SK-N-SH treated with all-trans-retinoic acid at 6 μM for 48 hours (cell line): ENCODE measurements around the gene EVI5.
"Not testable (repeated sequence)": the region's sequence is repeated elsewhere in the genome, so short reads cannot be mapped to it uniquely, and the experiment has no call there.

Experiments
- ATAC-seq: fragments of 200-7000 bp; cut with Tn5 transposase; 3 replicates; pipeline ENCODE4 v1.9.1; 2020; ENCODE audit warnings: mild to moderate bottlenecking, moderate library complexity
- ARNTL ChIP-seq: fragments of 450-650 bp; formaldehyde crosslinking; IDR thresholded peaks from 2 replicates; pipeline ENCODE4 v1.5.0; 2020; ENCODE audit warnings: low read depth, mild to moderate bottlenecking, moderate library complexity, borderline replicate concordance
- BACH2 ChIP-seq: fragments of 250-450 bp; sonication (Bioruptor Pico); IDR thresholded peaks from 2 replicates; pipeline ENCODE4 v1.9.0; 2021; ENCODE audit warnings: mild to moderate bottlenecking, borderline replicate concordance
- CSDC2 ChIP-seq: fragments of 250-450 bp; sonication (Bioruptor Pico); IDR thresholded peaks from 2 replicates; pipeline ENCODE4 v1.5.0; 2020; ENCODE audit warnings: mild to moderate bottlenecking, moderate library complexity
- ESRRG ChIP-seq: fragments of 250-450 bp; sonication (Bioruptor Pico); IDR thresholded peaks from 2 replicates; pipeline ENCODE4 v1.6.1; 2021; ENCODE audit warnings: mild to moderate bottlenecking
- GLIS3 ChIP-seq: fragments of 250-450 bp; sonication (Bioruptor Pico); IDR thresholded peaks from 2 replicates; pipeline ENCODE4 v1.5.0; 2020; ENCODE audit warnings: mild to moderate bottlenecking, moderate library complexity
- ISL1 ChIP-seq: fragments of 250-450 bp; sonication (Bioruptor Pico); IDR thresholded peaks from 2 replicates; pipeline ENCODE4 v2.1.2; 2022; ENCODE audit warnings: mild to moderate bottlenecking, moderate library complexity
- OSR1 ChIP-seq: fragments of 250-450 bp; sonication (Bioruptor Pico); IDR thresholded peaks from 2 replicates; pipeline ENCODE4 v1.8.0; 2022; ENCODE audit warnings: moderate library complexity, mild to moderate bottlenecking, inconsistent platforms
- PPARA ChIP-seq: fragments of 250-450 bp; sonication (Bioruptor Pico); IDR thresholded peaks from 2 replicates; pipeline ENCODE4 v1.5.0; 2020; ENCODE audit warnings: mild to moderate bottlenecking, borderline replicate concordance
- RARB ChIP-seq: fragments of 250-450 bp; sonication (Bioruptor Pico); IDR thresholded peaks from 2 replicates; pipeline ENCODE4 v1.8.0; 2021; ENCODE audit warnings: mild to moderate bottlenecking, moderate library complexity
- SNAI2 ChIP-seq: fragments of 250-450 bp; sonication (Bioruptor Pico); IDR thresholded peaks from 2 replicates; pipeline ENCODE4 v1.5.0; 2020; ENCODE audit warnings: mild to moderate bottlenecking, moderate library complexity
- TCF4 ChIP-seq: fragments of 250-450 bp; sonication (Bioruptor Pico); IDR thresholded peaks from 2 replicates; pipeline ENCODE4 v1.8.0; 2021; ENCODE audit warnings: mild to moderate bottlenecking, moderate library complexity, borderline replicate concordance
- TOX ChIP-seq: fragments of 250-450 bp; sonication (Bioruptor Pico); IDR thresholded peaks from 2 replicates; pipeline ENCODE4 v1.8.0; 2021; ENCODE audit warnings: mild to moderate bottlenecking, moderate library complexity, borderline replicate concordance
- ZC3H10 ChIP-seq: fragments of 250-450 bp; sonication (Bioruptor Pico); IDR thresholded peaks from 2 replicates; pipeline ENCODE4 v1.5.1; 2021; ENCODE audit warnings: mild to moderate bottlenecking, moderate library complexity
- ZFP3 ChIP-seq: fragments of 250-450 bp; sonication (Bioruptor Pico); IDR thresholded peaks from 2 replicates; pipeline ENCODE4 v1.5.0; 2020; ENCODE audit warnings: mild to moderate bottlenecking, moderate library complexity
- ZNF565 ChIP-seq: fragments of 450-650 bp; formaldehyde crosslinking; conservative IDR thresholded peaks from 2 replicates; pipeline ENCODE4 v1.5.0; 2020; ENCODE audit warnings: low read depth, mild to moderate bottlenecking, moderate library complexity
- ZNF70 ChIP-seq: fragments of 450-650 bp; formaldehyde crosslinking; IDR thresholded peaks from 2 replicates; pipeline ENCODE4 v1.5.0; 2020; ENCODE audit warnings: mild to moderate bottlenecking, moderate library complexity
- ZNF8 ChIP-seq: fragments of 450-650 bp; formaldehyde crosslinking; IDR thresholded peaks from 2 replicates; pipeline ENCODE4 v1.5.0; 2020; ENCODE audit warnings: mild to moderate bottlenecking, moderate library complexity
- TF ChIP-seq, protein P1 (sequence below): fragments of 250-450 bp; sonication (Bioruptor Pico); IDR thresholded peaks from 2 replicates; pipeline ENCODE4 v1.5.1; 2021; ENCODE audit warnings: mild to moderate bottlenecking, moderate library complexity
- TF ChIP-seq, protein P2 (sequence below): fragments of 250-450 bp; sonication (Bioruptor Pico); IDR thresholded peaks from 2 replicates; pipeline ENCODE4 v1.5.0; 2020; ENCODE audit warnings: mild to moderate bottlenecking, moderate library complexity
- TF ChIP-seq, protein P3 (sequence below): fragments of 250-450 bp; sonication (Bioruptor Pico); IDR thresholded peaks from 2 replicates; pipeline ENCODE4 v1.8.0; 2020; ENCODE audit warnings: mild to moderate bottlenecking, moderate library complexity, borderline replicate concordance
- TF ChIP-seq, protein P4 (sequence below): fragments of 250-450 bp; sonication (Bioruptor Pico); IDR thresholded peaks from 2 replicates; pipeline ENCODE4 v1.5.1; 2020; ENCODE audit warnings: low read depth, mild to moderate bottlenecking, moderate library complexity
- TF ChIP-seq, protein P5 (sequence below): fragments of 250-450 bp; sonication (Bioruptor Pico); IDR thresholded peaks from 2 replicates; pipeline ENCODE4 v1.8.0; 2021; ENCODE audit warnings: low read depth, mild to moderate bottlenecking, moderate library complexity, borderline replicate concordance

Gene EVI5

DNA sequence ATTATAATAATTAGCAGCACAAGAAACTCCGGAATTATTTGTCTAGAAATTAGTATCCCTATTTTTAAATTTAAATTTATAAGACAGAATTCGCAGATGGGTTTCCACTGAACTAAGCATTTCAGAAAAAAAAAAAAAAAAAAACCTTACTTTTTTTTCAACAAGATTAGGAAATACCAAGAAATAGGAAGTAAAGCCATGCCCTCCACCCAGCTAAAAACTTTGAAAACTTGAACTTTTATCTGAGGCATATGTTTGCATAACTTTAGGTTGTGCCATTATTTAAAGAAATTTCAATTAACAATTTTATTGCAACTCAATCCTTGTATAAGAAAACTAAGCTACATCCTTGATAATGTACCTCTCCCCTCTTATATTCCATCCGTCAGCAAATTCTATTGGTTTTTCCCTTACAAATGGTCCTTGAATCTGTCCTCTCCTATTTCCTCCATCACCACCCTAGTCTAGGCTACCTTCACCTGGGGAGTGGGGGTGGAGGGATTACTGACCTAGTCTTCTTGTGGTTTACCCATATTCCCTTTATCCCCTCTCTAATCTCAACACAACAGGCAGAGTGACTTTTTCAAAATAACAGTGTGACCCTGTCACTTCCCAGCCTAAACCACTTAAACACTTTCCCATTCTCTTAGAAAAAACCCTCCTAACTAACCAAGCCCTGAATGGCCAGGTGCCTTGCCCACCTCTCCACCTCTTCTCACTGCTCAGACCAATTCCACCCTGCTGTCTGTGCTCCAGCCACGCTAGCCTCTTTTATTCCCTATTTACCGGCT, 1.4 kb upstream of the EVI5 start:
- TF ChIP-seq GLIS3 (CRISPR knock-in tag) (no peak), SNAI2 (CRISPR knock-in tag) (no peak), BACH2 (CRISPR knock-in tag) (no peak), CSDC2 (CRISPR knock-in tag) (no peak)
- TF ChIP-seq, protein P1, sequence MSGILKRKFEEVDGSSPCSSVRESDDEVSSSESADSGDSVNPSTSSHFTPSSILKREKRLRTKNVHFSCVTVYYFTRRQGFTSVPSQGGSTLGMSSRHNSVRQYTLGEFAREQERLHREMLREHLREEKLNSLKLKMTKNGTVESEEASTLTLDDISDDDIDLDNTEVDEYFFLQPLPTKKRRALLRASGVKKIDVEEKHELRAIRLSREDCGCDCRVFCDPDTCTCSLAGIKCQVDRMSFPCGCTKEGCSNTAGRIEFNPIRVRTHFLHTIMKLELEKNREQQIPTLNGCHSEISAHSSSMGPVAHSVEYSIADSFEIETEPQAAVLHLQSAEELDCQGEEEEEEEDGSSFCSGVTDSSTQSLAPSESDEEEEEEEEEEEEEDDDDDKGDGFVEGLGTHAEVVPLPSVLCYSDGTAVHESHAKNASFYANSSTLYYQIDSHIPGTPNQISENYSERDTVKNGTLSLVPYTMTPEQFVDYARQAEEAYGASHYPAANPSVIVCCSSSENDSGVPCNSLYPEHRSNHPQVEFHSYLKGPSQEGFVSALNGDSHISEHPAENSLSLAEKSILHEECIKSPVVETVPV (CRISPR knock-in tag), result no peak
- TF ChIP-seq, protein P2, sequence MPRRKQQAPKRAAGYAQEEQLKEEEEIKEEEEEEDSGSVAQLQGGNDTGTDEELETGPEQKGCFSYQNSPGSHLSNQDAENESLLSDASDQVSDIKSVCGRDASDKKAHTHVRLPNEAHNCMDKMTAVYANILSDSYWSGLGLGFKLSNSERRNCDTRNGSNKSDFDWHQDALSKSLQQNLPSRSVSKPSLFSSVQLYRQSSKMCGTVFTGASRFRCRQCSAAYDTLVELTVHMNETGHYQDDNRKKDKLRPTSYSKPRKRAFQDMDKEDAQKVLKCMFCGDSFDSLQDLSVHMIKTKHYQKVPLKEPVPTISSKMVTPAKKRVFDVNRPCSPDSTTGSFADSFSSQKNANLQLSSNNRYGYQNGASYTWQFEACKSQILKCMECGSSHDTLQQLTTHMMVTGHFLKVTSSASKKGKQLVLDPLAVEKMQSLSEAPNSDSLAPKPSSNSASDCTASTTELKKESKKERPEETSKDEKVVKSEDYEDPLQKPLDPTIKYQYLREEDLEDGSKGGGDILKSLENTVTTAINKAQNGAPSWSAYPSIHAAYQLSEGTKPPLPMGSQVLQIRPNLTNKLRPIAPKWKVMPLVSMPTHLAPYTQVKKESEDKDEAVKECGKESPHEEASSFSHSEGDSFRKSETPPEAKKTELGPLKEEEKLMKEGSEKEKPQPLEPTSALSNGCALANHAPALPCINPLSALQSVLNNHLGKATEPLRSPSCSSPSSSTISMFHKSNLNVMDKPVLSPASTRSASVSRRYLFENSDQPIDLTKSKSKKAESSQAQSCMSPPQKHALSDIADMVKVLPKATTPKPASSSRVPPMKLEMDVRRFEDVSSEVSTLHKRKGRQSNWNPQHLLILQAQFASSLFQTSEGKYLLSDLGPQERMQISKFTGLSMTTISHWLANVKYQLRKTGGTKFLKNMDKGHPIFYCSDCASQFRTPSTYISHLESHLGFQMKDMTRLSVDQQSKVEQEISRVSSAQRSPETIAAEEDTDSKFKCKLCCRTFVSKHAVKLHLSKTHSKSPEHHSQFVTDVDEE (CRISPR knock-in tag), result no peak
- ATAC-seq, result no peak

DNA sequence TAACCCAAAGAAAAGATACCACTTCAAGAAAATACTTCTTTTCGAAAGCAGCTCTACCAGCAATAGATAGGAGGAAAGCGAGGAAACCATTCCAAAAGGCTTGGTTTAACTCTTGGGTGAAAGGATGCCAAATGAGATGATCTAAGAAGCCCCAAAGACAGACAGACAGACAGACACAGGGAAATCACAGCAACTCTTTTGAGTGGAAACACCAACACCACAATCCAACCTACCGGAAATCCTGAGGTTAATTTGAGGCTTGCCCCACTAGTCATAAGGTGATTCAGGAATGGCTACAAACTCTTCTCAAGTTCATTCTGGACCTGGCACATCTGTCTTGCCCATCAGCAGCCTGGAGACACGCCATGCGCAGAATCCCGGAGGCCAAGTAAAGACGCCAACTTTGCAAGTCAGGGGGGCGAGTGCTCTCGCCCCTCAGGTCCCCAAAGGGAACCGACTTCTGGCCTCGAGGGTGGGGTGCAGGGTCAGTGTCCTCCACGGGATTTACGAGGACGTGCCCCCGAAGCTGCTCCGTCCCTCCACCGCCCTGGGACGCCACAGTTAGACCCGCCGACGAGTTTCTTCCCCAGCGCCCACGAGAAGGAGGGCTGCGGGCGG, 778 bp downstream of the EVI5 start:
- peak; percentile 6; the same call in 2 of the 3 replicates for ATAC-seq
- TF ChIP-seq TOX (no peak), ESRRG (no peak), ZNF8 (CRISPR knock-in tag) (no peak), RARB (CRISPR knock-in tag) (no peak)
- TF ChIP-seq, protein P3, sequence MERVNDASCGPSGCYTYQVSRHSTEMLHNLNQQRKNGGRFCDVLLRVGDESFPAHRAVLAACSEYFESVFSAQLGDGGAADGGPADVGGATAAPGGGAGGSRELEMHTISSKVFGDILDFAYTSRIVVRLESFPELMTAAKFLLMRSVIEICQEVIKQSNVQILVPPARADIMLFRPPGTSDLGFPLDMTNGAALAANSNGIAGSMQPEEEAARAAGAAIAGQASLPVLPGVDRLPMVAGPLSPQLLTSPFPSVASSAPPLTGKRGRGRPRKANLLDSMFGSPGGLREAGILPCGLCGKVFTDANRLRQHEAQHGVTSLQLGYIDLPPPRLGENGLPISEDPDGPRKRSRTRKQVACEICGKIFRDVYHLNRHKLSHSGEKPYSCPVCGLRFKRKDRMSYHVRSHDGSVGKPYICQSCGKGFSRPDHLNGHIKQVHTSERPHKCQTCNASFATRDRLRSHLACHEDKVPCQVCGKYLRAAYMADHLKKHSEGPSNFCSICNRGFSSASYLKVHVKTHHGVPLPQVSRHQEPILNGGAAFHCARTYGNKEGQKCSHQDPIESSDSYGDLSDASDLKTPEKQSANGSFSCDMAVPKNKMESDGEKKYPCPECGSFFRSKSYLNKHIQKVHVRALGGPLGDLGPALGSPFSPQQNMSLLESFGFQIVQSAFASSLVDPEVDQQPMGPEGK (CRISPR knock-in tag), result no peak

DNA sequence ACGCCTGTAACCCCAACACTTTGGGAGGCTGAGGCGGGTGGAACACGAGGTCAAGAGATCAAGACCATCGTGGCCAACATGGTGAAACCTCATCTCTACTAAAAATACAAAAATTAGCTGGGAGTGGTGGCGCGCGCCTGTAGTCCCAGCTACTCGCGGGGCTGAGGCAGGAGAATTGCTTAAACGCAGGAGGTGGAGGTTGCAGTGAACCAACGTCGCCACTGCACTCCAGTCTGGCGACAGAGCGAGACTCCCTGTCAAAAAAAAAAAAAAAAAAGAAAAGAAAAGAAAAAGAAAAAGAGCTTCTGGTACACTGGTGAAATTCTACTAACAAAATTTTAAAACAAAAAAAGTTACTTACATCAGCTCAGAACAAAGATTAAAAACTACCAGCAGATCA, 1.4 kb downstream of the EVI5 start:
- ATAC-seq, result not testable (repeated sequence)

DNA sequence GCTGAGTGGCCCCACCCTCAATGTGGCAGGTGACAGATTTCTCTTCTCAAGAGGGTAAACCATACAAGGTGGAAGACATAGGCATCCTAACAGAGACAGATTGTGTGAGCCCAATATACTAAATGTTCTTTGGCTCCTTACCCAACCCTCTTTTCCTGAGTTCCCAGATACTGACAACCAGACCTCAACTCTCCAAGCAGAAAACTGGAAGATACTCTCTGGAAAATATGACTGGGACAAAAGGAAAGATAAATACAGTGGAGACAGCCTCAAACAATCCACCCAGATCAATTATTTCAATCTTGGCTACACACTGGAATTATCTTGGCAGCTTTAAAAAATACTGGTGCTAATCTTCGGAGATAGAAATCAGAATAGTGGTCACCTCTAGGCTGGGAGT, 6.5 kb downstream of the EVI5 start:
- no peak for ATAC-seq

More for the DNA sequence above, 6.5 kb downstream of the EVI5 start:
- TF ChIP-seq ZFP3 (CRISPR knock-in tag) (no peak), ZNF70 (CRISPR knock-in tag) (no peak), RARB (CRISPR knock-in tag) (no peak), GLIS3 (CRISPR knock-in tag) (no peak), CSDC2 (CRISPR knock-in tag) (no peak), OSR1 (CRISPR knock-in tag) (no peak), TCF4 (CRISPR knock-in tag) (no peak), SNAI2 (CRISPR knock-in tag) (no peak), ZNF565 (no peak), ISL1 (no peak), ESRRG (no peak), PPARA (CRISPR knock-in tag) (no peak), ZC3H10 (no peak), BACH2 (CRISPR knock-in tag) (no peak), TOX (no peak), ARNTL (CRISPR knock-in tag) (no peak)
- TF ChIP-seq, protein P3 (CRISPR knock-in tag), result no peak
- TF ChIP-seq, protein P4, sequence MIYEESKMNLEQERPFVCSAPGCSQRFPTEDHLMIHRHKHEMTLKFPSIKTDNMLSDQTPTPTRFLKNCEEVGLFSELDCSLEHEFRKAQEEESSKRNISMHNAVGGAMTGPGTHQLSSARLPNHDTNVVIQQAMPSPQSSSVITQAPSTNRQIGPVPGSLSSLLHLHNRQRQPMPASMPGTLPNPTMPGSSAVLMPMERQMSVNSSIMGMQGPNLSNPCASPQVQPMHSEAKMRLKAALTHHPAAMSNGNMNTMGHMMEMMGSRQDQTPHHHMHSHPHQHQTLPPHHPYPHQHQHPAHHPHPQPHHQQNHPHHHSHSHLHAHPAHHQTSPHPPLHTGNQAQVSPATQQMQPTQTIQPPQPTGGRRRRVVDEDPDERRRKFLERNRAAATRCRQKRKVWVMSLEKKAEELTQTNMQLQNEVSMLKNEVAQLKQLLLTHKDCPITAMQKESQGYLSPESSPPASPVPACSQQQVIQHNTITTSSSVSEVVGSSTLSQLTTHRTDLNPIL (CRISPR knock-in tag), result no peak
- TF ChIP-seq, protein P1 (CRISPR knock-in tag), result no peak
- TF ChIP-seq, protein P5, sequence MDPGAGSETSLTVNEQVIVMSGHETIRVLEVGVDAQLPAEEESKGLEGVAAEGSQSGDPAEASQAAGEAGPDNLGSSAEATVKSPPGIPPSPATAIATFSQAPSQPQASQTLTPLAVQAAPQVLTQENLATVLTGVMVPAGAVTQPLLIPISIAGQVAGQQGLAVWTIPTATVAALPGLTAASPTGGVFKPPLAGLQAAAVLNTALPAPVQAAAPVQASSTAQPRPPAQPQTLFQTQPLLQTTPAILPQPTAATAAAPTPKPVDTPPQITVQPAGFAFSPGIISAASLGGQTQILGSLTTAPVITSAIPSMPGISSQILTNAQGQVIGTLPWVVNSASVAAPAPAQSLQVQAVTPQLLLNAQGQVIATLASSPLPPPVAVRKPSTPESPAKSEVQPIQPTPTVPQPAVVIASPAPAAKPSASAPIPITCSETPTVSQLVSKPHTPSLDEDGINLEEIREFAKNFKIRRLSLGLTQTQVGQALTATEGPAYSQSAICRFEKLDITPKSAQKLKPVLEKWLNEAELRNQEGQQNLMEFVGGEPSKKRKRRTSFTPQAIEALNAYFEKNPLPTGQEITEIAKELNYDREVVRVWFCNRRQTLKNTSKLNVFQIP (CRISPR knock-in tag), result no peak
- TF ChIP-seq, all 23 proteins: peak for 0
